GM18858 (cell line): ENCODE results near the gene SYT11.
A peak's percentile ranks its signal among the peaks of the same experiment; 100 is the strongest.

Experiments used
- ATAC-seq: cut with Tn5 transposase; IDR thresholded peaks from one replicate; pipeline ENCODE4 v1.9.1; 2021; ENCODE audit not compliant: unreplicated experiment

Gene SYT11

DNA sequence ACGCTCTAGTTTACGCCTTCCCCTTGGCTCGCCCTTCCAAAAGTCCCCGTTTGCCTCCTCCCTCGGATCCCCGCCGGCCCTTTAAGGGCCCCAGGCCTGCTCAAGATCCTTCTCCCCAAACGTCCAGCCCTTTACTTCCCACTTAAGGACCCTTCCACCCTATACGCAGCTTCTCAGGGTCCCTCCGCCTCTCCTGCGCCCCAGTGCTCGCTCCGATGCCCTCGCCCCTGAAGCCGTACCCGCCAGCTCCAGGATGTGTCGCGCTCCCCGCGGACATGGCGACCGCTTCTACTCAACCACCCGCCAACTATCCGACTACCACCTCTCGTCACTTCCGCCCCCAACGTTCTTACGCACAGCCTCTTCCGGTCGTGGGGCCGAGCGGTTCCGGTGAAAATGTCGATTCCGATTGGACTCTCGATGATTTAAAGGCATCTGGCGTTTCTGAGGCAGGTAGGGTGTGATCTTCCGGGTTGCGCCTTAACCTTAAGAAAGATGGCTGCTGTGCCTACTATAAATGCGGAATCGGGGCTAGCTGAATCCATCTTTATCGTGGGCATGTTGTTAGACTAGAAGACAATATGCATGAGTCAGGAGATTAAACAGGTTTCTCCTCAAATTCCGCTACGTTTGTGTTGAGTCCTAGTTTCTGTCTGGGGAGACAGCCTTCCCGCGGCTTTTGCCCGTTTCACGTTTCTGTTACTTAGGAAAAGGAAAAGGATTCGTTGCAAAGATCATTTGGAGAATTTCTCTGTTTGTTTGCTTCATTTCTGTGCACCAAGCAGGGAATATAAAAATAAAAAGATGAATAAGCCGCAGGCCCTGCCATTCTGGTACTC lies 74.9 kb downstream of the SYT11 start, which contains the start of gene KHDC4:
Gene KHDC4, minus strand, starts transcription at position 317 of the 839 bp plus-strand sequence. Its CDS starts 40 bp downstream, at position 277.
- peak; percentile 58 for ATAC-seq
